HG02623 (cell line): Measurements from ENCODE around the gene ARPP21.

Experiments
- ATAC-seq: cut with Tn5 transposase; IDR thresholded peaks from one replicate; pipeline ENCODE4 v1.9.1; 2021; ENCODE audit warnings: moderate library complexity; ENCODE audit not compliant: unreplicated experiment

Gene ARPP21

DNA sequence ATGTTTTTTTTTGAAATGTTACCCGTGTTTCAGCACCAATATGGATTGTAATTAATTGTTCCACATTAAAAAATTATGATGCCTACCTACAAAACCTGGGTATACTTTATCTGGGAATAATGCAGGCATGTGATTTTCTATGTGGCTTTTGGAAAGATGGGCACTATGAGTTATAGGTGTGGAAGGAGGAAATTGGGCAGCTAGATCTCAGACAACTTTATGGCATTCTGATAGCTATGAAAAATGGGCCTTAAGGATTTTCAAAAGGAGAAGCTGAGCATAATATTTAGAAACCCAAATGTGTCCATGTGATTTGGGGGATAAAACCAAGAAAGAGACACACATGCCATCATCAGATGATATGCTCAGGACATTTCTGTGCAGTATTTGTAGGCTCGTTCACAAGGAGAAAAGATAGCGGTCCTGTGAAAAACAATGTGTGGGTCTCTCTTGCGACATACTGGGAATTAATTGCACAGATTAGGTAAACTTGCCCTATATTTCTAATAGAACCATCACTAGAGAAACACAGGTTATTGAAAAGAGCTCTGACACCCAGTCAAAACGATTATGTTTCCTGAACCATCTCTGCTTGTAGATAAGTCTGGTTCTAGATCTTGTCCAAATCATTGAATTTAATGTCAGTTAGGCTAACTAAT is 35.3 kb downstream of the ARPP21 start:
- ATAC-seq, result no peak

DNA sequence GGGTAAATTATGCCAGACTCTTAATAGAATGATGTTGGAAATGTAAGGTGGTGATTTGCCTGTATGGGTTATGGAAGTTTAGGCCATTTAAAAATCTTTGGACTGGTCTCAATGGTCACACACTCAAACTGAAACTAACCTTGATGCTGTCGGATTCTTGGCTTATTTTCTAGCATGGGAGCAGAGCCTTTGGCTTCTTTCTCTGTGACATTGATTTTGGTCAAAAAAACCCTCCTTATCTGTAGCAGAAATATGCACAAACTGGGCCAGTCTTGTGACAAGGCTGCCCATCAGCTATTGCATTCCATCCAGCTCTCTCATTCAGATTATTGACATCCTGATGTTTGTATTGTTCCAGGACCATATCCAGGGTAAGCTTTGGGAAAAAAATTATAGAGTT is 35.9 kb downstream of the ARPP21 start:
- no peak for ATAC-seq

DNA sequence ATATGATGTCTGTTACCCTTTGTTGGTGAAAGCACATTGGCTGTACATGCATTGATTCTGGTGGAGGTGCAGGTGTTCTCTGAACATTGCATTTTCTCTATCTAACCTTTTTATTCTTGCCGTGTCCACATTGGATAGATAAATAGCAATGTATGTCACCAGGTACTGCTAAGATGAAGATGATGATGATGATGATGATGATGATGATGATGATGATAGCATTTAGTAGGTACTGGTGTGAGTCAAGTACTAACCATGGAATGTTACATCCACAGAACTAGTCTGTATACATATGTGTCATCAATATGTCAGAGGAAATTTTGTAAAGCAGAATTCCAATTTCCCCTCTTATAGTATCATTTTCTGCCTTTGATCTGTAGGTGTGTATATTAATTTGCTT is 36.3 kb downstream of the ARPP21 start:
- no peak for ATAC-seq

DNA sequence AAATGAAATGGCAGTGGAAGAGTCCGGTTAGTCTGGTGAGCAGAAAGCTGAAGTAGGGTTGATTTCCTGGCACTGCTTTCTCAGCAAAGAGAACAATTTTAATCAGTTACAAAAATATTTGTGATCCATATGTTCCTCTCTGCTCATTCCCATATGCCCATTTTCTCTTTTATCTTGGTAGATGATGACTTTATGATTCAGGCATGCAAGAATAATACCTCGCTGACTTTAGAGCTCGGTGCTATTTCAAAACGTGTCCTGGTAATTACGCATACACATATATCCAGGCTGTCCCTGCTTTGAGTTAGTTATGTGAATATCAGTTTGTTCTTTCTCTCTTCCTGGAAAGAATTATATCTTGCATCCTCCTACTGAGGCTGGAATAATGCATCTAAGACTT is 38.5 kb downstream of the ARPP21 start:
- ATAC-seq, result no peak

DNA sequence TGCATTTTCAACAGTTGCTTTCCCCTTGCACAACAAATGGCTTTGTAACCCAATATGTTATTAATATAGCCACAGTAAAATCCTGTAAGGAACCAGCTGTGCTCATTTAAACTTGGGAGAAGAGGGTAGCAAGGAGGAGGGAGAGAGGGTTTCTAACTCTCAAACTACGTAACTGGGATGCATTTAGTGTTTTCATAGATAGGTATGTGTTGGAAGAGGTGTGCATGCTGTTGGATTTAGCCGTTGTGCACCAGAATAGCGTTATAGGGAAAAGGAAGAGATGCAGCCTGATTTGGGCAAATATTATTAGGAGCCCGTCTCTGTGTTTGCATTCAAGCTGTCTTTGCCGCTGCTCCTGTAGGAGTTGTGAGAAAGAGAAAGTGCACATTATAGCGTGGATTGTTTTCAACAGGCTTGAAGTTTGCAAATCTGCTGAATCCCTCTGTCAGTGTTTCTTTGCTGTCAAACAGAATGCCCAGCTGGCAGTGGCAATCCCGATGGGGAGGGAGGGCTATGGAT is 39.4 kb downstream of the ARPP21 start:
- no peak for ATAC-seq

DNA sequence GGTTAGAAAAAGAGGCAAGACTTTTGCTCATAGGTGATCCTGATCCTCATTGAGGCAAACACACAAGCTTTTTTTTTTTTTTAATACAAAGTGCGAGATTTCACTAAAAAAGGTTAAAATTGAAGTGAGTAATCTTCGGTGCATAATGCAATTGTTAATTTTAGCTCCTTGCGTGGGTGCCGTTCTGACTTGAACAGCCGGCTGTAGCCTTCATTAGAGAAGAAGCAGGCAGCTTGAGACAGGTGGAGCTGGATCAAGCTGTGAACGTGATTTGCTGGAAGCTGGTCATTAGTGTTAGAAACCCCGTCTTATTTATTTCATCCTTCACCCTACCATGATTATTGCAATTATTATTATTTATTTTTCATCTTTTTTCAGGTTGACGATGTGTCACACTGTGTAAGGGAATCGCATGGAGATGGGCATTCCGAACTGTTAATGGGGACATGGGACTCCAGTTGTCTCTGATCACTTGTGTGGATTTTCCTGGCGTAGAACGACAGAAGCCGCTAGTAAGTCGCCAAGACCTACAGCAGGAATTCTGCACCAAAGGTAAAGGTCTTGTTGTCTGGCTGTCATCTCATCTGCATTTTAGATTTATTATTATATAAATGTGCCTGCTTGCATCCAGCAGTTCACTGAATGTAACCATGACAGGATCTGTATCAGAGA is 40.2 kb downstream of the ARPP21 start:
- ATAC-seq, result no peak

DNA sequence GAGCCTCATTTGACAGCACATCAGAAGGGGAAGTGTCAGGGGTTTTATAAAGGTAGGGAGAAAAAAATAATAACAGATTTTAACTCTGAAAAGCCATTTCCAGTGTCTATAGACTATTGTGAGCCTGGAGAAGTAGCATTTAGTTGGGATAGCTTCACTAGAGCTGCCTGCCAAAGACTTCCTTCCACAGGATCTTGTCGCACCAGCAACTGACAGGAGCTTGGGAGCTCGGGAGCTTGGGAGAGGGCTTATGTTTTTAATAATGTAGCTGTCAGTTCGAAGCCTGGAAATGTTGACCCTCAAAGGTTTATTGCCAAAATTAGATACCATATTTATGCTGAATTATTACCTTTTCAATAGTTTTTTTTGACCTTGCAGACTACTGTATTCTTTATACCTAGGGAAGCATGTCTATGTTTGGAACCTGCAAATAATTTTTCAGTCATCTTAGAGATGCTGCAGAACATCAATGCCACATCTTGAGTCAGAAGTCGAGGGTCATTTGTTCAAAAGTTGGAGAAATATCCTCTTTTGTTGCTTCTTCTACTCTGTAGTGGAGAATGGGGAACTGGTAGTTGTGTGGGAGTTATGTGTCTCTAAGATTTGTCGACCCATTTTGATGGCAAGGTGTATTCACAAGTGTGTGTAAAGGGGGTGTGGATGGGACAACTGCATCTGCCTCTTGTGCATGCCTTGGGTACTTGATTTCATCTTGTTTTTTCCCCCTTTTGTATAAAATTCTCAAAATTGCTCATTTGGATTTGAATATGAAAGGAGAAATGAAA is 41.7 kb downstream of the ARPP21 start:
- no peak for ATAC-seq

DNA sequence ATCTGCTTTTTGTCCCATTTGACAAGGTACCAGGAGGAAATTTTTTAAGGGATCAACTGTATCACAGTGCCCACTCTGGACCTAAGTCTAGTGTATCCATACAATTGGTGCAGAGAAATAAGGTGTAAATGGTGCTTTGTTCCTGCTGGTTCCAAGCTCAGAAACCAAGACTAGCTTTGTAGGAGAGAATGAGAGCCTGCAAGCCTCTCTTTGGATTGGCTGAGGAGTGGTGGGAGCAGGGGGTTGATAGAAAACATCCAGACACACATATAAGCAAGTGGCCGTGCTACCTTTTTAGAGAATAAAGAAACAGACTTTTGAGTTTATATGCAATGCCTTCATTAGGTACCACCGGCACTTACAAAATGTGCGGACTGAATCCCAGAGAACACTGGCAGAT is 45.8 kb downstream of the ARPP21 start:
- no peak for ATAC-seq

DNA sequence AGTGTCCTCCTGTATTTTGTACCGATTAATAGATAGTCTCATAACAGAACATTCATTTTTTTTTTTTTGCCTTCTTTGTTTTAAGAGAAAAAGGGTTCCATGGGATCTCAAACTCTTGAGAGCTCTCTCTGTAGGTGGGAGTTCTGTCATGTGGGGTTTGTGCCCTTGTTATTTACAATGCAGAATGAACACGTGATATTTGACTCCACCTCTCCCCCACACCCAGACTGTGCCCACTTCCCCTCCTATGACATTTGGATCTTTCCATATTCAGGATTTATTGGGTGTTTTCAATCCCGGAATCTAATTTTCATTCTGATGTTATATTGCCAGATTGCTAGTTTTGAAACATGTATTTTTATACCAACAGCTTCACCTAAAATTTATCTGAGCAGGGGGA is 49.5 kb downstream of the ARPP21 start:
- ATAC-seq, result no peak

DNA sequence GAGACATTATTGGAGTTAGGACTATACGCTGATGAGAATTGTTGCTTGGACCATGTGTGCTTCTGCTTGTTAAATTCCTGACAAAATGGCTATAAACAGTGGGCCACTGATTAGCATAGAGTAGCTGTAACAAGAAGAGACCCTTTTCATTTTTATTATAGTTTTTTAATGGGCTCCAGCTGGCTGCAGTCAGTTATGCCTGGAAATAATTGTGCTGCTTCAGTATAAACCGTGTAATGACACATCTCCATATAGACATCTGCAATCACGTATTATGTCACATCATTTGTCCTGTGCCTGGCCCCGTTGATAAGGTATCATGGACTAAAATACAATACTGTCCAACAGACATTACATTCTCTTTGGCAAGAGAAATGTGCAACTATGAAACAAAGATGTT is 50.9 kb downstream of the ARPP21 start:
- ATAC-seq, result no peak

DNA sequence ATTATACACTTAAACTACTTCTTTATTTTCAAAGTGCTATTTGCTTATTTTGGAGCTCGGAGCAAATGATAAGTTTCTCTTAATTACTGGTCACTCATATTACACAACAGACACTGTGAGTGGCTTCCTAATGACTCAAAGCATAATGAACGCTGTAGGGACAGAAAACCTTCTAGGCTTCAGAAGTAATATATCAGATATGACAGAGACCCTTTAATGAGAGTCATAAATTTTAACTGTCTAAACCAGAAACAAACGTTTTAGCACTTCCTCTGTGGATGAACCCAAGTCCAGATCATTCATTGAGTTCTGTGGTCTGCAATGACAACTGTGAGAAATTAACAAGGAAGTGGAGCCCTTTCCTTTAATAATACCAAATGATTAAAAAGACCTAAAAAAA is 66.6 kb downstream of the ARPP21 start:
- no peak for ATAC-seq

DNA sequence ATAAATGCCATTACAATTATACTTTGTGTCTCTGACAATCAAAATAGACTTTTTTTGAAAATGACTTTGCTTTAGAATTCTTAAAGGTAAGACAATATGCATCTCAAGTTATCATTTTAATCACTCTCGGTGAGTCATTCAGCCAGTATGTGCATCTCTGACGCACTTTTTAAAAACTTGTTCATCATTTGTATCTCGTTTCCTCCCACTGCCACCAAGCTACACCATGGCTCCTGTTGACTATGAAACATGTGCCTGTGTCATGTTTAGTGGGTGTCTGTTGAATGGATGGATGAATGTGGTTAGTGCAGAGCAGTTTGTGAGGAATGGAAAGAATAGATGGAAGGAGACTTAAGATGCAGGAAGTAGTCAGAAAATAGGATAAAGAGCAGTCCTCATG is 68.6 kb downstream of the ARPP21 start:
- no peak for ATAC-seq

DNA sequence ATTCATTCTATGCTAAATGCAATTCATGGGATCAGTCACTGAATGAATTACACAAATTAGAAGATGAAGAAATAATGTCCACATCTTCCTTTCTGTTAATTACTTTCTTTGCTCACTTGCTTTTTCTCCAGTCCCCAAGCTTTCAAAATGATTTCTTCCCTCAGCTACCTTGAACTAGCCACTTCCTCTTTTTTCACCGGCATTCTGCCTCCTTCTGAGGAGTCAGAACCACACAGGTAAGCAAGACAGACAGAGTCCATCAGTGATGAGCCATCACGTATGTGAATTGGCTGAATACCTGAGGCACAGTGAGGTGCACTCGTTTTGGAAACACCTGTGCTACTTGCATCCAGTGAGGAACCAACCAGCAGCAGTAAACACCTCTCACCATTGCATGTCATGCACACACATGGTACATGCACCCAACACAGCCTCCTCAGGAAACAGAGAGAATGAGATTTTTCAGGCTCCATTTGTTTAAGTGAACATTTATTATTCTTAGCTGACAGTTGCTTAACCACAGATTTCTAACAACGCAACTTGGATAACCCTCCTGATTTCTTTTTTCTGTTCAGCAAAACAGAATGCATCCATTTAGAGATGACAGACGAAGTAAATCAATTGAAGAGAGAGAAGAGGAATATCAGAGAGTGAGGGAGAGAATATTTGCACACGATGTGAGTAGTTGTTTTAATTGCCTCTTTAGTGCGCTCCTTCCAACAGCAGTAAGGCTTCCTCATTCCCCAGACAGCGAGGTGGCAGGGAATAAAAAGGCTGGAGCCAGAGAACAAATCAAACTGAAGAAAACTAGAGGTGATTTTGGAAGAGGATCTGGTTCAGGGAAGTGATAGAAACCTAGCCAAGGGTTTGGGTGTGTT is 69.3 kb downstream of the ARPP21 start:
- no peak for ATAC-seq

DNA sequence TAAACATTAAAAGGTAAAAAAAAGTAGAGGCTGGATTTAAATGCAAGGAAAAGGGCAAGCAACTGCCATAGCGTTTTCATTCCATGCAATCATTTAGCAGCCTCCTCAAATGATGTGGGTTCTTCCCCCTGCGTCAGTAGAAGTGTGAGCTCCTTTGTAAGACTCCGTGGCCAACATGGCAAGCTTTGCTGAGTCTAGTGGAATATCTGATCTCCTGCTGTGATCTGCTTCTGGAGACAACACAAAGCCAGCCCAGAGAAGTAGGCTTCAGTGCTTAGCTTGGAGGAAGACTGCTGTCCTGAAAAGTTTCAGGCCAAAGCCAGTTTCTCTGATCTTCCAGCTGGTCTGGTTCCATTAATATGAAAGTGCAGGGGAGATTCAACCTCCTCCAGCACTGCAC is 70.4 kb downstream of the ARPP21 start:
- no peak for ATAC-seq

DNA sequence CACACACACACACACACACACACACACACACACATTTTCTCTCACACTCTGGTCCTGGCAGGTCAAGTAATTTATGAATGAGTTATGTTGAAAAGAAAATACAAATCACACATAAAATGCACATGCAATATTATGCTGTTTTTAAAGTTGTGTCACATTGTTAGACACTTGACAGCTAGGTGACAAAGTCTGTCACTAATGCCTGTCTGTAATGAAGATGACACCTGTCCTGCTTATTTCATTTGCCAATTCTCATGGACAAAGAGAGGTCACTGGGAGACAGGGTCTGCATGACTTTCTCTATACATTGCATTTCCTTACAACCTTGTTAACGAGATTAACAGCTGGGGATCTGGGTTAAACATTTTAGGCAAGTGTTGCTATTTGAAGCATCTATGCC is 71.2 kb downstream of the ARPP21 start:
- ATAC-seq, result no peak

DNA sequence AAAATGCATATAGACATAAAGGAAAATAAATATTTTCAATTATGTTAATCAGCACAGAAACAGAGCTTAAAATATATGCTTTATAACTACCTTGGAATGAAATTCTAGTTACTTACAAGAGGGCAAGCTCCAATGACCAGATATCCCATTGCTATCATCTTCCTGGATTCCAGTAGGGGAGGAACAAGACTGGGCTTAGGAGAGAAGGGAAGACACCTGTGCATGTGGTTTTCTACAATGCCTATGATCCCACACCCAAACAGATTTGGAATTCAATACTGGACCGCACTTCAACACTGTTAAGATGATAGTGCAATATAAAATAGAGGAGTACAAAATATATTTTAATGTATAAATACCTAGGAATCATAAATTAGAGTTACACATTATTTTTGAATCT is 79.6 kb downstream of the ARPP21 start:
- no peak for ATAC-seq

DNA sequence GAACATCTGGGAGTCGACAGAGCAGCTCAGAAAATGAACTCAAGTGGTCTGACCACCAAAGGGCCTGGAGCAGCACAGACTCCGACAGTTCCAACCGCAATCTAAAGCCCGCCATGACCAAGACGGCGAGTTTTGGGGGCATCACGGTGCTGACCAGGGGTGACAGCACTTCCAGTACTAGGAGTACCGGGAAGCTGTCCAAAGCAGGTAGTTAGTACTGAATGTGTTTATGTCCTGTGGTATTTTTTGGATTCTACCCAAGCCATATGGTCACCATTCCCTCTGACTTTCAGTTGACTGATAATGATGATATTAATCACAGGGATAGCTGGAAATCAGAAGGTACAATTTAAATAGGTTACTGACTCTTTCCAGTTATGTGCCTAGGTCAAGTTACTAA is 82.3 kb downstream of the ARPP21 start:
- ATAC-seq, result no peak

DNA sequence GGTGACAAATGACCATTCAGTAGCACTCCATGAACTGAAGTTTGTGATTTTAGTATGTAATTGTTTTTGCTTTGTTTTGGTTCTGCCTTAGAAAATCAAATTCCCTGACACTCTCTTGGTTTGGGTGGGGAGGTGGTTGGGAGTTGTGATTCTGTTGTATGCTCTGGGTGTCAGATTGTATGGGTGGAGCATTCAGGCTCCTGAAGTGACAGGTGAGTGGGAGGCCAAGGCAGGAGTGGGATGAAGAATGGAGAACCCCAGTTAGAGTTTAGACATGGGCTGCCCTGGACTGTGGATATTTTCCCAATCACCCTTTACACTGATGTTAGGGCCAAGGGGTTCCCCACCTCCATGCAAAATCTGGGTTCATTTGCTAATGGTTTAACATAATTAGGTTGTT is 83.6 kb downstream of the ARPP21 start:
- ATAC-seq, result no peak

DNA sequence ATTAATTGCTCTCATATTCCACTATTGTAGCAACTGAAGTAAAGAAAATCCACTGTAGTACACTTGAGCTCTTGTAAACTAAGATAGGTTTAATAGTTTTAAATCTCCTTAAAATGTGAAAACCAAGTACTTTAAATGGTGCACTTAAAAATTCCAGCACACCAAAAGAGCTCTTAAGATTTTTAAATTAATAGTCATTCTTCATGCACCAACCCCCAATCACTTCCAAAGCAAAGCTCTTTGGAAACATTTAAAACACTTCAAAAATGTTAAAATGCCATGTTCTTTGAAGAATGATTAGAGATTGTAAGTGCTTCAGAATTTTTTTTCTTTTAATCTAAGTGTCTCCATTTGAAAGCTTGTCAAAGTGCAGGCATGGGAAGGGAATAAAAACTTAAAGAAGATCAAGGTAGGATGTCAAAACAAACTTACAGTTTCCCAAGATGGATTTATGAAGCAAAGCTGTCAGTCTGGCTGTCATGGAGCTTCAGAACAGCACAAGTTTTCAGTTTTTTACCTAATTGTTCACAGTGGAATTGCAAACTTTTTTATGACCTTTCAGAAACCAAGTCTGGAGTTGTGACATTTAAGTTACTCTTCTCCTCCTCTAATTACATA is 84.3 kb downstream of the ARPP21 start:
- no peak for ATAC-seq

DNA sequence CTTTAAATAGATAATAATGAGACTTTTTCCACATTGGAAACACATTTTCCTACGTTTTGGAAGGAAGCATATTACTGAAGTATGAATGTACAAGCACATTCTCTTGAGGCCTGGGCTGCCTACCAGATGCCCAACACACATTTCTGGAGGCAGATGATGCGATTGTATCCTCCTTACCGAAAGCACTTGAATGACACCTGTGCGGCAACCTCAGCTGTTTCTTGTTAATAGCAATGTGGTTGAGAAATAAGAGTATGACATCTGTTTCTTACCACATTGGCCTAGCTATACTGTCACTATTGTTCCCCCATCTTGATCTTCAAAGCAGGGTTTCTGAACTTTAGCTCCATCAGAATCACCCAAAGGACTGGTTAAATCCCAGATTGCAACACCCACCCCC is 84.8 kb downstream of the ARPP21 start:
- no peak for ATAC-seq

DNA sequence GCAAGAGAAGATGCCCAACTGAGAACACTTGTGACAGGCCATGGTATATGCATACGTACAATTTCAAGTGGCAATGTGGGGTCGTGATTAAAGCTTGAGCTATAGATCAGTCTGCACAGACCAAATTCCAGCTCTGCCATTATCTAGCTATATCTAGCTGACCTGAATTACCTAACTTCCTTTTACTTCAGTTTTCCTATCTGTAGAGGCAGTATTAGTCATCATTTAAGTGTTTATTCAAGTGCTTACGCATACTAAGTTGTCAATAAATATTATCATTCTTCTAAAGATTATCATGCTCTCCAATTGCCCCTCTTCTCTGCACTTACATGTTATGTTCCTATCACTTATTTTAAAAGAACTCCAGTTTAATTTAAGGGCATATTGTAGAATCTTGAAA is 87.9 kb downstream of the ARPP21 start:
- no peak for ATAC-seq
